NCI-H2196 treated with DMSO at 0.1 percent for 48 hours (cell line): Measurements from ENCODE around the gene GCC1.

Experiments
- DNase-seq: peaks from one replicate; lab custom pipeline; 2025; ENCODE audit not compliant: unreplicated experiment; lab: John Stamatoyannopoulos, UW

GCC1 gene

DNA sequence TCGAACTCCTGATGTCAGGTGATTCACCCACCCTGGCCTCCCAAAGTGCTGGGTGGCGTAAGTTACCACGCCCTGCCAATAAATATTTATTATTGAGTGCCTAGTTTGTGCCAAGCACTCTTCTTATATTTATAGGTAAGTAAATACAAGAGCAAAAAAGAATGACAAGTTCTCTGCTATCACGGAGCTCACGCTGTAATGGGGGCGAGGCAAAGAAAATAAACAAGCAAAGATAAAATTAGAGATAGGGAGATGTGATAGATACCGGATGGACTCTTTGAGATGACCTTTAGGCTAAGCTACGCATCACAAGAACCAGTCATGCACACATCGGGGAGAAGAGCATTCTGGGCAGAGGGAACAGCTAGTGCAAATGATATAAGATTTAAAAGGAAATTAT is 46.3 kb downstream of the GCC1 start:
- no peak for DNase-seq

DNA sequence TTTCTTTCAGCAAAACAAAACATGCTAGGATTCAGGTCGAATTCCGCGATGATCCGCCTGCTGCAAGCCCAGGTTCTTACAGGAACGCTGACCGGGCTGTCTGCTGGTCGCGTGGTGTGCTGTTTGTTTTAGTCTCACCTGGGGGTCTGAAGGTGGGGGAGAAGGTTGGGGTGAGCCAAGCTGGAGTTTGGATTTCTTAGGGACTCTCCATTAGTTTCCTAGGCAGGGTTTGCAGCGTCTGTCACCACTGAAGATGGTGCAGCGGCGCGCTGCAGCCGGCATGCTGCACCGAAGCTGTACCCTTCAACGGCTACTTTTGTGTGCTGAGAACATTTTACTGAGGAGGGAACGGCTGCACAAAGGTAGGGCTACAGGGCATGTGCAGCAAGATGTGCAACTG is 48.7 kb downstream of the GCC1 start:
- DNase-seq = no peak

DNA sequence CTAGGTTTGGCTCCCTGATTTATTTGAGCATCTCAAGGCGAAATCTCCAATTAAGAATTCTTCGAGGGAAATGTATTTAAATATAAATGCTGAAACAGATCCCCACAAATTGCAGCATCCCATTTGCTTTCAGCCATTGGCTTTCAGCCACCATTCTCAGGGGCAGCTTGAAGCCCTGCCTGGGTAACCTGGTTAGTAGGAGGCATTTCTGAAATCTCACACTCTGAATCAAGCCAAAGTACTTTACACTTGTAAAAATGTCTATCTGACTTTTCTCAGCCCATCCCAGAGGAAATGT is 49.1 kb downstream of the GCC1 start:
- no peak for DNase-seq

DNA sequence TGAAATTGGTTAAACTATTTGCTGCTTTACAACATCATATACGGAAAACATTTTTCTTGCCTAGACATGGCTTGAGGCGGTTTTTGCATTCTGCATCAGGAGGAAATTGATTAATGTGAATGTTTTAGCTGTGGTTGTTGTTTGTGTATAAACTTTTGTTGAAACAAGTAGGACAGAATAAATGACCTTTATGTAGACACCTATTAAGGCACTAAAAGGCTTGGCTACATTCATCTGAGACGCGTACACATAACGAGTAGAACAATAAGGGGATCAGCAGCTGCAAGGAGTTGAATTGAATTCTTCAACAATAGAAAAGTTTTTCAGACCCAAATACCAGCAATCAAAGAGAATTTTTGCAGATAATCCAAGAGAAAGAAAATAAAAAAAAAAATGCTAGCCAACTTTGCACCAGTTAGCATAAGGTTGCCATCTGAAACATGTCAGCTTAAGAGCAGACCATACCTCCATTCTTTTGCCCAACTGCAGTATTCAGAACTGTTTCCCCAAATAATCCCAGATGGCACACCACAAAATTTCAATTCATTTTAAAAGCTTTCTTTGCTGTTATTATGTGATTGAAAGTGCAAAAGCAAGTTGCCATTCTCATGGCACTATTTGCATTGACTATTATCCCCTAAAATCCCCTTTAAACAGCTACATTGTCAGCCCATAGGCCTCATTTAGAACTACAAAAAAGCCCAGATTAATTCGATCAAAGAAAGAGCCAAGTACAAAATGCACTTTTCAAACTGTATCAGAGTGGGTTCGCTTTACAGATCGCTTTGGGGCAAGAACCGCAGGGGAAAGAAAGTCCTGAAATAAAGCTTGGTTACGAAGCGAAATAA is 49.6 kb downstream of the GCC1 start:
- DNase-seq = no peak

DNA sequence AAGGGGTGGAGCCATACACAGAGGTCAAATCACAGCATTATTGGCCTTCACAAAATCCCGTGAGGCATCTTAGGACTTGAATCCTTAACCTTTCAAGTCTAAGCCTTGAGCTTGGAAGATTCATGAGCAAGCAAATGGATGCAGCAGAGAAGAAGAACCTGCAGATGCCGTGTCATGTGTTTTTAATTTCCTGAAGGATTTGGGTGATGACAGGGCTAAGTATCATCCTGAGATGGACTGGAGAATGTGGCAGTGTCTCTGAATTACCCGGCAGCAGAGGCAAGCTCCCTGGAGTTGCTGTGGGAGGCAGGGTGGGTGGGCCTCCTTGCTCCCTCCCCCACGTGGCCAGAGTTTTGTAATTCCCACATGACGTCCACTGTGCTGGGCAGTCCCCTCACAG is 50.8 kb downstream of the GCC1 start:
- no peak for DNase-seq

DNA sequence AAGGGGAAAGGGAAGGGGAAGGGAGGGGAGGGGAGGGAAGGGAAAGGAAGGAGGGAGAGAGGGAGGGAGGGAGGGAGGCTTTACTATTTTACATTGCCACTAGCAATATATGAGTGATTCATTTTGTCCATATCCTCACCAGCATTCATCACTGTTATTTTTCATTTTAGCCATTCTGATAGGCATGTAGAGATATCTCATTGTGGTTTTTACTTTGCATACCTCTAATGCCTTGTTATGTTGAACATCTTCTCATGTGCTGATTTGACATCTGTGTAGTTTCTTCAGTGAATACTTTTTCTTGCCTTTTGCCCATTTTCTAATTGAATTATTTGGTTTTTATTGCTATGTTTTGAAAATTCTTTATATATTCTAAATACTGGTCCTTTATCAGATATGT is 52.7 kb downstream of the GCC1 start:
- no peak for DNase-seq

DNA sequence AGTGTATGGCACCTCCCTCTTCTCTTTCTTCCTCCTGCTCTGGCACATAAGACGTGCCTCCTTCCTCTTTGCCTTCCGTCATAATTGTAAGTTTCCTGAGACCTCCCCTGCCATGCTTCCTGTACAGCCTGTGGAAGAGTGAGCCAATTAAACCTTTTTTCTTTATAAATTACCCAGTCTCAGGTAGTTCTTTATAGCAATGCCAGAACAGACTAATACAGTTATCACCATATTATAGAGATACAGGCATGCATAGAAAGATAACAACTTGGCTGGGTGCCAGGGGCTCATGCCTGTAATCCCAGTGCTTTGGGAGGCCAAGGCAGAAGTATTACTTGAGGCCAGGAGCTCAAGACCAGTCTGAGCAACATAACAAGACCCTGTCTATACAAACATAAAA is 53.2 kb downstream of the GCC1 start:
- no peak for DNase-seq
